Testis (tissue), 2 donors: ENCODE results near the gene LRP10.

ENCODE experiments used
- POLR2A ChIP-seq: fragments of 450-650 bp; IDR thresholded peaks from one replicate; pipeline ENCODE4 v1.6.1; 2017; ENCODE audit warnings: antibody characterized with exemption, mild to moderate bottlenecking, moderate library complexity
- TF ChIP-seq, protein P1 (sequence below), 3 experiments: fragments of 450-650 bp in 2 of 3; fragments of 200-600 bp in 1 of 3; sonication (generic) in 1 of 3; IDR thresholded peaks; one replicate each; pipeline ENCODE4 v1.5.1; 2016 to 2019; ENCODE audit warnings: antibody characterized with exemption in 3 of 3, mild to moderate bottlenecking in 2 of 3, moderate library complexity in 1 of 3

DNA sequence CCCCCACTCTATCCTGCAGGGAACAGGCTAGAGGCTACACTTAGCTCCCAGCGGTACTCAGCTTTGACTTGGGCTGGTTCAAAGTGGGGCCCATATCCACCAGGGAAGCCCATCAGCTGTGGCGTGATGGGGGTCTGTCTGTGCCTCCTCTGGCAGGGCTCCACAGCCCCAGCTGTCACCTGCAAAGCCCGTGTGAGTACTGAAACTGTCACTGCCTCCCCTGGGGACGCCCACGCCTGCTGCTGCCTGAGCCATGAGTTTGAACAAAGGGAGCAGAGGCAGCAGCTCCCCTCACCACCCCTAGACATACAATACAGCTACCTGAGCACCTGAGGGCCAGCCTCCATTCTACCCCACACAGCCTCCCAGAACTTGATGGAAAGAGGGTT is 16.4 kb downstream of the LRP10 start:
- TF ChIP-seq, protein P1, sequence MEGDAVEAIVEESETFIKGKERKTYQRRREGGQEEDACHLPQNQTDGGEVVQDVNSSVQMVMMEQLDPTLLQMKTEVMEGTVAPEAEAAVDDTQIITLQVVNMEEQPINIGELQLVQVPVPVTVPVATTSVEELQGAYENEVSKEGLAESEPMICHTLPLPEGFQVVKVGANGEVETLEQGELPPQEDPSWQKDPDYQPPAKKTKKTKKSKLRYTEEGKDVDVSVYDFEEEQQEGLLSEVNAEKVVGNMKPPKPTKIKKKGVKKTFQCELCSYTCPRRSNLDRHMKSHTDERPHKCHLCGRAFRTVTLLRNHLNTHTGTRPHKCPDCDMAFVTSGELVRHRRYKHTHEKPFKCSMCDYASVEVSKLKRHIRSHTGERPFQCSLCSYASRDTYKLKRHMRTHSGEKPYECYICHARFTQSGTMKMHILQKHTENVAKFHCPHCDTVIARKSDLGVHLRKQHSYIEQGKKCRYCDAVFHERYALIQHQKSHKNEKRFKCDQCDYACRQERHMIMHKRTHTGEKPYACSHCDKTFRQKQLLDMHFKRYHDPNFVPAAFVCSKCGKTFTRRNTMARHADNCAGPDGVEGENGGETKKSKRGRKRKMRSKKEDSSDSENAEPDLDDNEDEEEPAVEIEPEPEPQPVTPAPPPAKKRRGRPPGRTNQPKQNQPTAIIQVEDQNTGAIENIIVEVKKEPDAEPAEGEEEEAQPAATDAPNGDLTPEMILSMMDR (IDR thresholded peaks at IDR 0.05), result no peak
- TF ChIP-seq POLR2A, result no peak
